IMR-90 (cell line): Measurements from ENCODE around the gene ZMIZ1. TPM values are rescaled to one million over a fixed set of nuclear protein-coding genes. Genes with fewer than 3 reads are reported as not detected.

Experiments
- ATAC-seq: fragments of 200-7000 bp; cut with Tn5 transposase; 2 replicates; pipeline ENCODE4 v1.9.1; 2020; ENCODE audit warnings: low read depth, mild to moderate bottlenecking, moderate library complexity
- BruUV-seq: library from RNA; stranded (reverse); fragments of 400-500 nt; replicated peaks from 2 replicates; lab custom pipeline; 2021; lab: Mats Ljungman, UMichigan
- CTCF ChIA-PET: fragments of 300-600 bp; formaldehyde crosslinking; extraction: SDS; loops from one replicate; lab custom pipeline; 2021; ENCODE audit warnings: antibody characterized with exemption; lab: Yijun Ruan, JAX
- POLR2A ChIA-PET: fragments of 300-600 bp; sonication (Branson Sonifier 250); formaldehyde crosslinking; loops from one replicate; lab custom pipeline; 2022; ENCODE audit warnings: antibody characterized with exemption; ENCODE audit not compliant: unreplicated experiment; lab: Charles Lee
- DNase-seq: peaks from one replicate; pipeline ENCODE4 v3.0.0; 2013
- H2AFZ ChIP-seq: replicated peaks from 2 replicates; pipeline ENCODE3; 2013; ENCODE audit warnings: low read length, mild to moderate bottlenecking; ENCODE audit not compliant: poor library complexity
- H2AK5ac ChIP-seq: 2 replicates; pipeline ENCODE4 v1.6.1; 2013; ENCODE audit warnings: low read depth, low read length, inconsistent platforms
- H2AK9ac ChIP-seq: replicated peaks from 2 replicates; pipeline ENCODE3; 2013; ENCODE audit warnings: mild to moderate bottlenecking, low read depth, low read length, moderate library complexity; ENCODE audit not compliant: poor library complexity
- H2BK120ac ChIP-seq: 2 replicates; pipeline ENCODE4 v1.6.1; 2013; ENCODE audit warnings: low read depth, low read length, inconsistent platforms
- H2BK15ac ChIP-seq: 3 replicates; pipeline ENCODE4 v1.6.1; 2013; ENCODE audit warnings: low read depth, low read length, inconsistent platforms
- H2BK20ac ChIP-seq: 2 replicates; pipeline ENCODE4 v1.6.1; 2013; ENCODE audit warnings: low read depth, mild to moderate bottlenecking, inconsistent platforms, low read length, moderate library complexity
- H2BK5ac ChIP-seq: 2 replicates; pipeline ENCODE4 v1.6.1; 2013; ENCODE audit warnings: mild to moderate bottlenecking, low read depth, low read length, inconsistent platforms; ENCODE audit not compliant: poor library complexity, severe bottlenecking
- H3K14ac ChIP-seq: replicated peaks from 2 replicates; pipeline ENCODE4 v1.6.1; 2013; ENCODE audit warnings: low read depth, low read length, inconsistent platforms
- H3K18ac ChIP-seq: 2 replicates; pipeline ENCODE4 v1.6.1; 2013; ENCODE audit warnings: low read depth, low read length, control low read depth
- H3K23ac ChIP-seq: 2 replicates; pipeline ENCODE4 v1.6.1; 2013; ENCODE audit warnings: low read depth, low read length, inconsistent platforms
- H3K27ac ChIP-seq: 2 replicates; pipeline ENCODE4 v1.5.1; 2013; ENCODE audit warnings: mild to moderate bottlenecking, control low read depth, low read length; ENCODE audit not compliant: insufficient read depth
- H3K27me3 ChIP-seq: 2 replicates; pipeline ENCODE4 v1.6.1; 2013; ENCODE audit warnings: low read length; ENCODE audit not compliant: control insufficient read depth, insufficient read depth
- H3K36me3 ChIP-seq: 2 replicates; pipeline ENCODE4 v1.6.1; 2013; ENCODE audit warnings: low read length, mixed read lengths; ENCODE audit not compliant: control insufficient read depth, insufficient read depth
- H3K4ac ChIP-seq: 2 replicates; pipeline ENCODE4 v1.6.1; 2013; ENCODE audit warnings: low read depth, low read length, inconsistent platforms
- H3K4me1 ChIP-seq: 2 replicates; pipeline ENCODE4 v1.6.1; 2013; ENCODE audit warnings: low read length, mixed read lengths; ENCODE audit not compliant: control insufficient read depth, insufficient read depth
- H3K4me2 ChIP-seq: 2 replicates; pipeline ENCODE4 v1.6.1; 2013; ENCODE audit warnings: low read depth, mild to moderate bottlenecking, control low read depth, low read length, moderate library complexity
- H3K4me3 ChIP-seq: 2 replicates; pipeline ENCODE4 v1.5.1; 2013; ENCODE audit warnings: low read depth, mild to moderate bottlenecking, control low read depth, low read length, moderate library complexity; ENCODE audit not compliant: insufficient read depth
- H3K56ac ChIP-seq: 2 replicates; pipeline ENCODE4 v1.6.1; 2013; ENCODE audit warnings: low read length, inconsistent platforms; ENCODE audit not compliant: insufficient read depth; ENCODE audit errors: extremely low read depth
- H3K79me1 ChIP-seq, 2 experiments: 2 replicates each; pipeline ENCODE4 v1.6.1; 2013; ENCODE audit warnings: low read length in 2 of 2, inconsistent platforms in 1 of 2, low read depth in 1 of 2
- H3K9ac ChIP-seq: 2 replicates; pipeline ENCODE4 v1.6.1; 2013; ENCODE audit warnings: low read depth, low read length, control low read depth
- H3K9me1 ChIP-seq: 2 replicates; pipeline ENCODE4 v1.6.1; 2013; ENCODE audit warnings: low read length, inconsistent platforms; ENCODE audit not compliant: insufficient read depth
- H3K9me3 ChIP-seq: 2 replicates; pipeline ENCODE4 v1.6.1; 2013; ENCODE audit warnings: low read length; ENCODE audit not compliant: control insufficient read depth, insufficient read depth
- H4K20me1 ChIP-seq: 2 replicates; pipeline ENCODE4 v1.6.1; 2013; ENCODE audit warnings: low read length, inconsistent platforms; ENCODE audit not compliant: insufficient read depth
- H4K5ac ChIP-seq: 2 replicates; pipeline ENCODE4 v1.6.1; 2013; ENCODE audit warnings: mild to moderate bottlenecking, low read depth, low read length, control low read depth
- H4K8ac ChIP-seq, 2 experiments: 2 replicates each; pipeline ENCODE4 v1.6.1; 2013; ENCODE audit warnings: low read depth in 2 of 2, low read length in 2 of 2, control low read depth in 1 of 2, inconsistent platforms in 1 of 2
- H4K91ac ChIP-seq: 2 replicates; pipeline ENCODE4 v1.6.1; 2013; ENCODE audit warnings: low read depth, low read length, inconsistent platforms; ENCODE audit not compliant: insufficient read depth
- BHLHE40 ChIP-seq: fragments of 150-350 bp; IDR thresholded peaks from 2 replicates; pipeline ENCODE4 v1.6.1; 2016; ENCODE audit warnings: mild to moderate bottlenecking, low read depth, low read length
- CHD1 ChIP-seq: IDR thresholded peaks from 2 replicates; pipeline ENCODE4 v1.6.1; 2012; ENCODE audit warnings: low read depth, low read length, improper control_type of control experiment
- FOS ChIP-seq: fragments of 150-350 bp; IDR thresholded peaks from 2 replicates; pipeline ENCODE4 v1.6.1; 2016; ENCODE audit warnings: low read depth, low read length
- NFE2L2 ChIP-seq: fragments of 150-350 bp; IDR thresholded peaks from 2 replicates; pipeline ENCODE4 v1.6.1; 2016; ENCODE audit warnings: low read depth, mild to moderate bottlenecking, low read length
- RCOR1 ChIP-seq: IDR thresholded peaks from 2 replicates; pipeline ENCODE4 v1.6.1; 2012; ENCODE audit warnings: mild to moderate bottlenecking, low read length, improper control_type of control experiment; ENCODE audit not compliant: insufficient replicate concordance
- SMC3 ChIP-seq: fragments of 150-350 bp; IDR thresholded peaks from 2 replicates; pipeline ENCODE4 v1.6.1; 2016; ENCODE audit warnings: low read depth, mild to moderate bottlenecking, antibody characterized with exemption, low read length, moderate library complexity
- WGBS, 2 experiments: methylation state at CpG; one replicate each; pipeline versions ENCODE4 v1.1.5 to v1.1.7; 2013; ENCODE audit warnings: missing lambda C conversion rate in 2 of 2; ENCODE audit not compliant: insufficient read length in 1 of 2; ENCODE audit errors: extremely low coverage in 2 of 2; 5-methylcytosine and 5-hydroxymethylcytosine counted together
- dilution Hi-C: fragments of 300-500 bp; cut with HindIII; formaldehyde crosslinking; loops from one replicate; pipeline ENCODE4 v1.14.3; 2018; ENCODE audit warnings: low sequenced_read_pairs; ENCODE audit not compliant: unreplicated experiment
- in situ Hi-C: fragments of 300-500 bp; cut with MboI; formaldehyde crosslinking; loops from 3 replicates; pipeline ENCODE4 v1.14.3; 2019; ENCODE audit warnings: low sequenced_read_pairs, inconsistent platforms, mixed read lengths
- intact Hi-C: fragments of 100-400 bp; cut with micrococcal nuclease; formaldehyde crosslinking; loops from 2 replicates; pipeline ENCODE4 v1.10.0; 2022
- polyA plus RNA-seq, 3 experiments: library from polyadenylated mRNA; depleted of rRNA; stranded (reverse); fragments of >200 nt; gene quantifications; 2 replicates each; pipeline ENCODE4 v1.2.3, GENCODE V29; 2012; ENCODE audit warnings: low replicate concordance in 1 of 3
- total RNA-seq: library from RNA; depleted of rRNA; stranded (reverse); fragments of >200 nt; gene quantifications from 2 replicates; pipeline ENCODE4 v1.2.3, GENCODE V29; 2012
- TF ChIP-seq, protein P1 (sequence below): fragments of 150-350 bp; IDR thresholded peaks from 2 replicates; pipeline ENCODE4 v1.6.1; 2016; ENCODE audit warnings: low read depth, mild to moderate bottlenecking, low read length, moderate library complexity, borderline replicate concordance

Gene ZMIZ1
- total and polyA plus RNA-seq, 2 of the 4 experiments (the other 2 are of a cell fraction), result 6.6 to 48.7 TPM

DNA sequence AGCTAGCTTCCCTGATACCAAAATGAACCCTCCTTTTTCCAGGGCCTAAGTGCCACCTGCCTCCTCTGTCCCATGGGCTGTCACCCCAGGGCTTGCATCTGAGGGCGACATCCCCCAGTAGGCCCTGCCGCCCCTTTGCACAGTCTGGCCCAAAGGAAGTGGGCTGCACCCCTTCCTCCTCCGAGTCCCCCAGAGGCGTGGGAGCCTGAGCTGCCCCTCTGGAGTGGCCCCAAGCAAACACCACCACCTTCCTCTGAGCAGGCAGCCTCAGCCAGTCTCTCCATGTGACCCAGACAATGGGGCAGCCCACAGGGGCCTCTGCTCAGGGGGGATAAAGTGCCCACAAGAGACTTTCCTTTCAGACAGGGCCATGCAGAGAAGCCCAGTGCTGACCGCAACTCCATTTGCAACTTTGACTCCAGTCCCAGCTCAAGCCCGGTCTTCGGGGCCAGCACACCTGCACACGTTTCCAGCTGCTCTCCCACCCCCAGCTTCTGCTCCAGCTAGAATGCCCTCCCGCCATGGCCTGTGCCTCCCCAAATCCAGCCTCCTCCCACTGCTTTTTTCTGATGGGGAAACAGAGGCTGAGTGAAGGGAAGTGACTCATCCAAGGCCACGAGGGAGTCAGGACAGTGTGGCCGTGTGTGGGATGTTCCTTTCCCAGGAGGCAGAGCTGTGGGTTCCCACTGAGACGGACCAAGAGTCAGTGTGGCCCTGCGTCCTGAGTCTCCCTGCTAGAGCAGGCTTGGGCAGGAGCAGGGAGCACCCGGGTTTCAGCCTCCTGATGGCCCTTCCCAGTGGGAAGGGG is 111.9 kb downstream of the ZMIZ1 start:
- peak overlapping the region; percentile 43; the same call in 1 of the 2 replicates for H4K91ac ChIP-seq
- H3K14ac ChIP-seq, result peak overlapping the region; percentile 50
- CTCF ChIA-PET, result no interaction called here
- peak overlapping the region; percentile 76 for H2AK9ac ChIP-seq
- H3K9me1 ChIP-seq, result peaks cover 62% of the 10 kb centered on the region
- in situ Hi-C loops, result no loop called here
- peak overlapping the region; percentile 94 for H3K4ac ChIP-seq
- no TSS peak for BruUV-seq
- H4K8ac ChIP-seq, result peak overlapping the region in 1 of 2 experiments; percentile 15; a peak in 1 of 4 replicates
- WGBS, 2 experiments, result 94% methylated on average over 6 of the region's 14 CpGs; no CpG with 5 or more reads in 1 of the 2 experiments
- H3K27ac ChIP-seq, result peak overlapping the region; percentile 25
- ATAC-seq, result no peak
- no peak overlapping the region; the same call in 2 of the 3 replicates for H2BK15ac ChIP-seq
- H3K23ac ChIP-seq, result peak overlapping the region; percentile 18
- peaks cover 51 to 95% of the 10 kb centered on the region in 2 experiments for H3K79me1 ChIP-seq
- peaks cover 8% of the 10 kb centered on the region for H3K36me3 ChIP-seq
- TF ChIP-seq BHLHE40 (no peak), NFE2L2 (no peak), SMC3 (no peak), FOS (no peak), RCOR1 (no peak), CHD1 (no peak)
- TF ChIP-seq, protein P1, sequence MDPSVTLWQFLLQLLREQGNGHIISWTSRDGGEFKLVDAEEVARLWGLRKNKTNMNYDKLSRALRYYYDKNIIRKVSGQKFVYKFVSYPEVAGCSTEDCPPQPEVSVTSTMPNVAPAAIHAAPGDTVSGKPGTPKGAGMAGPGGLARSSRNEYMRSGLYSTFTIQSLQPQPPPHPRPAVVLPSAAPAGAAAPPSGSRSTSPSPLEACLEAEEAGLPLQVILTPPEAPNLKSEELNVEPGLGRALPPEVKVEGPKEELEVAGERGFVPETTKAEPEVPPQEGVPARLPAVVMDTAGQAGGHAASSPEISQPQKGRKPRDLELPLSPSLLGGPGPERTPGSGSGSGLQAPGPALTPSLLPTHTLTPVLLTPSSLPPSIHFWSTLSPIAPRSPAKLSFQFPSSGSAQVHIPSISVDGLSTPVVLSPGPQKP, result no peak
- peak overlapping the region; percentile 75 for H2AK5ac ChIP-seq
- POLR2A ChIA-PET, result no interaction called here
- H3K18ac ChIP-seq, result no peak overlapping the region
- H2BK120ac ChIP-seq, result peak overlapping the region; percentile 56; the same call in 1 of the 2 replicates
- dilution Hi-C loops, result no loop called here
- peaks cover 81% of the 10 kb centered on the region for H3K4me1 ChIP-seq
- no peak for DNase-seq
- no peak overlapping the region for H3K4me3 ChIP-seq
- H3K27me3 ChIP-seq, result no peaks in the 10 kb centered on the region
- no peak overlapping the region for H3K56ac ChIP-seq
- H3K9ac ChIP-seq, result no peak overlapping the region
- H3K4me2 ChIP-seq, result no peak overlapping the region
- intact Hi-C loops, result no loop called here
- no peaks in the 10 kb centered on the region for H3K9me3 ChIP-seq
- H2BK5ac ChIP-seq, result peak overlapping the region; percentile 50
- 0 out of 2 replicates have a peak overlapping the region, but pooled peaks have one; percentile 56 for H2BK20ac ChIP-seq
- peaks cover 64% of the 10 kb centered on the region for H4K20me1 ChIP-seq
- no peak overlapping the region for H4K5ac ChIP-seq
- no peak overlapping the region for H2AFZ ChIP-seq
